Measurements from ENCODE around the gene SLC25A30. TPM values are rescaled to one million over a fixed set of nuclear protein-coding genes. Genes with fewer than 3 reads are reported as not detected.
A peak's percentile ranks its signal among the peaks of the same experiment; 100 is the strongest.

Gene SLC25A30
- total and polyA plus RNA-seq, 2 of the 13 experiments (the other 11 are each of a cell fraction or from before 2014, with no cell fraction given) = 19.6 to 22.5 TPM

- TF ChIP-seq ZNF564 (CRISPR knock-in tag; IDR thresholded peaks at IDR 0.05) (peak; percentile 37; the same call in 1 of the 2 replicates), ZNF597 (CRISPR knock-in tag; IDR thresholded peaks at IDR 0.05) (no peak), ZNF703 (CRISPR knock-in tag; IDR thresholded peaks at IDR 0.05; ENCODE audit: borderline replicate concordance) (no peak), ARHGAP35 (CRISPR knock-in tag; IDR thresholded peaks at IDR 0.05; ENCODE audit: borderline replicate concordance) (no peak; the same call in 1 of the 2 replicates), NFKB2 (CRISPR knock-in tag; IDR thresholded peaks at IDR 0.05; ENCODE audit: borderline replicate concordance) (peak; percentile 82; the same call in 1 of the 2 replicates), ZNF687 (CRISPR knock-in tag; IDR thresholded peaks at IDR 0.05) (peak; percentile 94), ZNF777 (CRISPR knock-in tag; IDR thresholded peaks at IDR 0.05) (peak; percentile 75), TBX2 (CRISPR knock-in tag; IDR thresholded peaks at IDR 0.05; ENCODE audit: borderline replicate concordance) (peak; percentile 51; the same call in 1 of the 2 replicates), ZBTB25 (CRISPR knock-in tag; IDR thresholded peaks at IDR 0.05) (peak; percentile 53; the same call in 1 of the 2 replicates), ZNF724P (CRISPR knock-in tag; IDR thresholded peaks at IDR 0.05; ENCODE audit: borderline replicate concordance) (no peak; the same call in 1 of the 2 replicates), ZBED4 (CRISPR knock-in tag; IDR thresholded peaks at IDR 0.05; ENCODE audit: borderline replicate concordance) (peak; percentile 15; the same call in 1 of the 2 replicates), ZNF567 (CRISPR knock-in tag; IDR thresholded peaks at IDR 0.05; ENCODE audit: borderline replicate concordance) (no peak), JDP2 (CRISPR knock-in tag; IDR thresholded peaks at IDR 0.05; ENCODE audit: borderline replicate concordance) (no peak), ZNF660 (CRISPR knock-in tag; IDR thresholded peaks at IDR 0.05; ENCODE audit: borderline replicate concordance, low read depth) (no peak), EEA1 (CRISPR knock-in tag; IDR thresholded peaks at IDR 0.05; ENCODE audit: borderline replicate concordance) (0 out of 2 replicates have a peak, but pooled peaks have one; percentile 27), ZNF749 (CRISPR knock-in tag; IDR thresholded peaks at IDR 0.05; ENCODE audit: borderline replicate concordance) (peak; percentile 86), ZSCAN30 (CRISPR knock-in tag; IDR thresholded peaks at IDR 0.05) (no peak)
Observed at GRCh38 chr13:45417790-45418534, at the start of gene SLC25A30 (continued).

Data from HepG2 (cell line).